ENCODE results near the gene EXOC2. TPM values are rescaled to one million over a fixed set of nuclear protein-coding genes. Genes with fewer than 3 reads are reported as not detected.

Gene EXOC2
- total and polyA plus RNA-seq, 2 donors (not counting 3 experiments of a cell fraction or from before 2014, with no cell fraction given): 18.2 to 30.8 TPM

- no peak overlapping the region for H3K27ac ChIP-seq (ENCODE audit: insufficient read depth, low read depth, low read length)
- no peaks in the 10 kb centered on the region for H3K9me1 ChIP-seq (replicated peaks; ENCODE audit: control insufficient read depth, extremely low read depth, insufficient read depth, low read length)
- intact Hi-C loops (cut with micrococcal nuclease) (loop anchor here (10.0 kb wide), 1 partner anchor 1993 kb away; no protein-coding TSS in a partner anchor), dilution Hi-C loops (cut with MboI; ENCODE audit: extremely low pct_ligation_motif_present, low sequenced_read_pairs) (no loop called here)
- peaks cover under 1 to 2% of the 10 kb centered on the region in 2 experiments for H3K36me3 ChIP-seq (ENCODE audit: control insufficient read depth in 2 of 2, extremely low read depth in 1 of 2, insufficient read depth in 2 of 2, low read length in 2 of 2)
- no peak overlapping the region for H3K4me3 ChIP-seq (replicated peaks in 1 of 3; ENCODE audit: insufficient read depth in 1 of 3, low read depth in 1 of 3, low read length in 3 of 3)
- H3K9ac ChIP-seq (replicated peaks; ENCODE audit: extremely low read depth, insufficient read depth, low read length): no peak overlapping the region
- H2AFZ ChIP-seq (ENCODE audit: low read depth, low read length): no peak overlapping the region
- H3K79me2 ChIP-seq (ENCODE audit: control insufficient read depth, insufficient read depth, low read length): no peaks in the 10 kb centered on the region
- BruUV-seq (replicated peaks): no TSS peak
- TF ChIP-seq POLR2AphosphoS5 (IDR thresholded peaks at IDR 0.05; ENCODE audit: insufficient read depth, low read depth, low read length): no peak
- TF ChIP-seq CTCF (IDR thresholded peaks at IDR 0.05; ENCODE audit: extremely low read depth in 1 of 2, insufficient read depth in 1 of 2, low read depth in 1 of 2, low read length in 2 of 2): no peak
- TF ChIP-seq FOS (IDR thresholded peaks at IDR 0.05; ENCODE audit: borderline replicate concordance, insufficient read depth, low read length): no peak
- TF ChIP-seq MAX (IDR thresholded peaks at IDR 0.05; ENCODE audit: insufficient read depth, insufficient read length): no peak
- no peak for TF ChIP-seq MYC (IDR thresholded peaks at IDR 0.05; ENCODE audit: low read depth, low read length)
- no peak for TF ChIP-seq JUN (IDR thresholded peaks at IDR 0.05; ENCODE audit: borderline replicate concordance, insufficient read depth, insufficient read length, low read depth)
- no peak for TF ChIP-seq POLR2A (IDR thresholded peaks at IDR 0.05; ENCODE audit: low read depth, low read length)
- TF ChIP-seq GATA2 (IDR thresholded peaks at IDR 0.05; ENCODE audit: insufficient read depth, insufficient read length, low read depth, low read length): no peak
- no peak for TF ChIP-seq EZH2 (IDR thresholded peaks at IDR 0.05; ENCODE audit: borderline replicate concordance, low read depth, low read length, severe bottlenecking)
- H3K4me2 ChIP-seq (ENCODE audit: insufficient read depth, low read length): no peak overlapping the region
- H3K27me3 ChIP-seq (ENCODE audit: control insufficient read depth in 2 of 2, insufficient read depth in 2 of 2, low read length in 2 of 2): no peaks in the 10 kb centered on the region
- no peaks in the 10 kb centered on the region for H4K20me1 ChIP-seq (replicated peaks; ENCODE audit: control insufficient read depth, extremely low read depth, insufficient read depth, low read length)
- ChIA-PET CTCF (interaction anchor here (0.8 to 1.6 kb wide), 2 partner anchors 220 to 314 kb away, joined by 3 read pairs; no protein-coding TSS in a partner anchor), POLR2A (no interaction called here)
- H3K9me3 ChIP-seq (replicated peaks; ENCODE audit: control insufficient read depth, insufficient read depth, low read length): no peaks in the 10 kb centered on the region
- no peak for DNase-seq (ENCODE audit: low read depth, low spot score)
- no peaks in the 10 kb centered on the region for H3K4me1 ChIP-seq (ENCODE audit: control insufficient read depth, extremely low read depth, insufficient read depth, low read length)
- FAIRE-seq: no peak
Observed at GRCh38 chr6:501891-502601, 190.9 kb downstream of the EXOC2 start.
